Measurements from ENCODE around the gene GPBAR1. TPM values are rescaled to one million over a fixed set of nuclear protein-coding genes. Genes with fewer than 3 reads are reported as not detected.

Gene GPBAR1
- total and polyA plus RNA-seq, 4 donors: 0.42 to 2.7 (median 1.8) TPM

DNA sequence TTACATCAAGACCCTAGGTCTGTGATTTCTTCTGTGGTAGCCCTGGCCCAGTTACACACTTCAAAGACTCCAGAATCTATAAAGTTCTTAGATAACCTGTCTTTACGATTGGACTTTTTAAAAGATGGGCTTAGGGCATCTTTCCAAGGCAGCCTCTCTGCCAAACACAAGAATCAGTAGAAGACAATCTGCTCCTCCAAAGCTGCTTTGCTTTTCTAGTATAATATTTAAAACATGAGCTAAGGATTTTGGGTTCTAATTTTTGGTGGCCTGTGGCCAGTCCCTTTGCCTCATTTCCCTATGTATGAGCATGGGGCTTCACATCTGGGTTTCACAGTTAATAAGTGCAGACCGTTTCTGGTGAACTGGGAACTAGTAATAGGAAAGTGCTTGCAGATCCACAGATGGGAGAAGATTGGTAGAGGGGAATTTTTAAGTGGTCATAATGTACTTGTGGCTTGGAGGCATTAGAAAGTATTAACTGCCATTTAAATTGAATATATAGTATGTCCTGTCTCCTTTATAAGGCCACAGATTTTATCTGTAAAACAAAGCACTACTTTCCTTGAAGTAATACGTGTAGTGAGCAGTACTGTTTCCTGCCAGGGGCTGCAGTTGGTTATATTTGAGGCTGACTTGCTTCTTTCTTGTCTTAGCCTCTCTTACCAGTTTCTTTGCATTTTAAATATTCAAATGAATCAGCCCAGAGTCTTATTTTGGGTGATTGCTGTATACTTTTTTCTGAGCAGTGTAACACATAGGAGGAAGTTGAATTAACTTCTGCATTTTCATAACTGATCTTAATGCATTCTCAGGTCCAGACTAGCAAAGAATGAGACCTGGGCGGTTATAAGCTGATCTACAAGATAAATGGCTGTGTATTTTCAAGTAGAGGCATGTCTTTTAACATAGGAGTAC, 42.3 kb upstream of the GPBAR1 start:
- TF ChIP-seq YY1 (IDR thresholded peaks at IDR 0.05) (no peak), EGR1 (IDR thresholded peaks at IDR 0.05; ENCODE audit: low read depth in 2 of 2) (no peak), NR2F2 (IDR thresholded peaks at IDR 0.05) (no peak), RAD21 (IDR thresholded peaks at IDR 0.05) (no peak), HNF4A (conservative IDR thresholded peaks at IDR 0.05) (no peak), FOXA1 (IDR thresholded peaks at IDR 0.05) (no peak), HNF4G (IDR thresholded peaks at IDR 0.05) (no peak), RXRA (IDR thresholded peaks at IDR 0.05) (no peak), SP1 (IDR thresholded peaks at IDR 0.05) (no peak), FOXA2 (IDR thresholded peaks at IDR 0.05) (no peak)
- peak overlapping the region; percentile 46 to 89 for H3K9ac ChIP-seq (ENCODE audit: low read depth in 1 of 2, low read length in 2 of 2)
- no peak for DNase-seq (ENCODE audit: low spot score)
- H3K27ac ChIP-seq (ENCODE audit: low read depth in 1 of 2, low read length in 2 of 2): peak overlapping the region; percentile 36 to 83
- WGBS: 54% methylated on average over 4 of the region's 4 CpGs
- peaks cover 6 to 34% (median 15%) of the 10 kb centered on the region in 4 donors for H3K4me1 ChIP-seq (ENCODE audit: control insufficient read depth in 4 of 4, insufficient read depth in 4 of 4, low read length in 3 of 4)
- H3K4me3 ChIP-seq (ENCODE audit: low read depth in 1 of 3, low read length in 3 of 3): peak overlapping the region; percentile 74 to 96 (median 89)
- H3K36me3 ChIP-seq (ENCODE audit: control insufficient read depth in 4 of 4, insufficient read depth in 3 of 4, low read depth in 1 of 4, low read length in 3 of 4): no peaks in the 10 kb centered on the region
- no peaks in the 10 kb centered on the region for H3K9me3 ChIP-seq (ENCODE audit: control insufficient read depth in 4 of 4, low read length in 3 of 4)
- H3K27me3 ChIP-seq (ENCODE audit: control insufficient read depth in 4 of 4, insufficient read depth in 4 of 4, low read length in 3 of 4): no peaks in the 10 kb centered on the region

DNA sequence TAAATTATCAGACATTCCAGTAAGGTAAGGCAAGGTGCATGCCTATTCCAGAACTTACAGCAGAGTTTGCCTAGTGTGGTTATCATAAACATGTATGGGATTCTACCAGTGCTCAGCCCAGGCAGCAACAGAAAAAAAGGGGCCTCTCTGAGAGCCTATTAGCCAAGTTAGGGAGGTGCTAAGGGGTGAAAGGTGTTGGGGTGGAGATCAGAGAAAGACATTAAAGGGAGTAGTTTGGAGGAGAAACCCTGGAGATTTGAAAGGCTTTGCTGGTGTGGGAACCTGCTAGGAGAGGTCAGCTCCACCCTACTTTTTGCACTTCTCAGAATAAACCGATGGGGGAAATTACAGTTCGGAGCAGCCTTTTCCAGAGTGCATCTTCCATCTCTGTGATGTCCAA, 40.9 kb upstream of the GPBAR1 start:
- Histone ChIP-seq H3K27ac (ENCODE audit: low read depth in 1 of 2, low read length in 2 of 2) (no peak overlapping the region), H3K36me3 (ENCODE audit: control insufficient read depth in 4 of 4, insufficient read depth in 3 of 4, low read depth in 1 of 4, low read length in 3 of 4) (peaks cover 0 to 2% (median 0%) of the 10 kb centered on the region in 4 donors), H3K4me3 (ENCODE audit: low read depth in 1 of 3, low read length in 3 of 3) (no peak overlapping the region), H3K27me3 (ENCODE audit: control insufficient read depth in 4 of 4, insufficient read depth in 4 of 4, low read length in 3 of 4) (no peaks in the 10 kb centered on the region), H3K9me3 (ENCODE audit: control insufficient read depth in 4 of 4, low read length in 3 of 4) (no peaks in the 10 kb centered on the region), H3K9ac (ENCODE audit: low read depth in 1 of 2, low read length in 2 of 2) (no peak overlapping the region), H3K4me1 (ENCODE audit: control insufficient read depth in 4 of 4, insufficient read depth in 4 of 4, low read length in 3 of 4) (peaks cover 6 to 34% (median 15%) of the 10 kb centered on the region in 4 donors)
- DNase-seq (ENCODE audit: low spot score): no peak
- TF ChIP-seq, protein P1, sequence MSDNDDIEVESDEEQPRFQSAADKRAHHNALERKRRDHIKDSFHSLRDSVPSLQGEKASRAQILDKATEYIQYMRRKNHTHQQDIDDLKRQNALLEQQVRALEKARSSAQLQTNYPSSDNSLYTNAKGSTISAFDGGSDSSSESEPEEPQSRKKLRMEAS (IDR thresholded peaks at IDR 0.05): no peak
- TF ChIP-seq, protein P2, sequence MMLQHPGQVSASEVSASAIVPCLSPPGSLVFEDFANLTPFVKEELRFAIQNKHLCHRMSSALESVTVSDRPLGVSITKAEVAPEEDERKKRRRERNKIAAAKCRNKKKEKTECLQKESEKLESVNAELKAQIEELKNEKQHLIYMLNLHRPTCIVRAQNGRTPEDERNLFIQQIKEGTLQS (IDR thresholded peaks at IDR 0.05): no peak
- TF ChIP-seq NR2F2 (IDR thresholded peaks at IDR 0.05) (no peak), RXRA (IDR thresholded peaks at IDR 0.05) (no peak), GABPA (IDR thresholded peaks at IDR 0.05 in 1 of 2, conservative IDR thresholded peaks at IDR 0.05 in 1 of 2) (no peak), JUND (IDR thresholded peaks at IDR 0.05) (no peak), FOXA1 (IDR thresholded peaks at IDR 0.05) (no peak)
- whole genome bisulfite sequencing: 70% methylated on average over 2 of the region's 2 CpGs

DNA sequence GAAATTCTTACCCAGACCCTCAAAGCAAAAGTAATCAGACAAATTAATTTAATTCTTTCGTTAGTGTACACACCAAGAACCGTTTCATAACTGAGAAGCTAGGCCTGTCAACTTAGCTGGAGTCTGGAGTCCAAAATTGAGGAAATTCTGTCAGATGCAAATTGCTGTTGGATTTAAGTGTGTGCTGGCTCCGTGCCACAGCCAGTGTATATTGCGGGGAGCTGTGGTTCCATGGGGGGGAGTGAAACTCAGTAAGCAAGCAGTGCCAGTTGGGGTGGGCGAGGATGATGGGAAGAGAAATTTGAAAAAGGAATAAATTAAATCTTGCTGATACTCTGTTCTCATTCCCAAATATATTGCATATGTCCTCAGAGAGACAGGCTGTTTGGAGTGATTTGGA, 39.8 kb upstream of the GPBAR1 start:
- no peak overlapping the region for H3K27ac ChIP-seq (ENCODE audit: low read depth in 1 of 2, low read length in 2 of 2)
- TF ChIP-seq HNF4A (conservative IDR thresholded peaks at IDR 0.05) (no peak), NR2F2 (IDR thresholded peaks at IDR 0.05) (no peak), FOXA2 (IDR thresholded peaks at IDR 0.05) (no peak), TAF1 (conservative IDR thresholded peaks at IDR 0.05) (no peak), YY1 (IDR thresholded peaks at IDR 0.05) (no peak), FOXA1 (IDR thresholded peaks at IDR 0.05) (no peak), RAD21 (IDR thresholded peaks at IDR 0.05) (no peak)
- TF ChIP-seq, protein P3, sequence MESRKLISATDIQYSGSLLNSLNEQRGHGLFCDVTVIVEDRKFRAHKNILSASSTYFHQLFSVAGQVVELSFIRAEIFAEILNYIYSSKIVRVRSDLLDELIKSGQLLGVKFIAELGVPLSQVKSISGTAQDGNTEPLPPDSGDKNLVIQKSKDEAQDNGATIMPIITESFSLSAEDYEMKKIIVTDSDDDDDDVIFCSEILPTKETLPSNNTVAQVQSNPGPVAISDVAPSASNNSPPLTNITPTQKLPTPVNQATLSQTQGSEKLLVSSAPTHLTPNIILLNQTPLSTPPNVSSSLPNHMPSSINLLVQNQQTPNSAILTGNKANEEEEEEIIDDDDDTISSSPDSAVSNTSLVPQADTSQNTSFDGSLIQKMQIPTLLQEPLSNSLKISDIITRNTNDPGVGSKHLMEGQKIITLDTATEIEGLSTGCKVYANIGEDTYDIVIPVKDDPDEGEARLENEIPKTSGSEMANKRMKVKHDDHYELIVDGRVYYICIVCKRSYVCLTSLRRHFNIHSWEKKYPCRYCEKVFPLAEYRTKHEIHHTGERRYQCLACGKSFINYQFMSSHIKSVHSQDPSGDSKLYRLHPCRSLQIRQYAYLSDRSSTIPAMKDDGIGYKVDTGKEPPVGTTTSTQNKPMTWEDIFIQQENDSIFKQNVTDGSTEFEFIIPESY (IDR thresholded peaks at IDR 0.05): no peak
- TF ChIP-seq, protein P2 (IDR thresholded peaks at IDR 0.05): no peak
- TF ChIP-seq, protein P4, sequence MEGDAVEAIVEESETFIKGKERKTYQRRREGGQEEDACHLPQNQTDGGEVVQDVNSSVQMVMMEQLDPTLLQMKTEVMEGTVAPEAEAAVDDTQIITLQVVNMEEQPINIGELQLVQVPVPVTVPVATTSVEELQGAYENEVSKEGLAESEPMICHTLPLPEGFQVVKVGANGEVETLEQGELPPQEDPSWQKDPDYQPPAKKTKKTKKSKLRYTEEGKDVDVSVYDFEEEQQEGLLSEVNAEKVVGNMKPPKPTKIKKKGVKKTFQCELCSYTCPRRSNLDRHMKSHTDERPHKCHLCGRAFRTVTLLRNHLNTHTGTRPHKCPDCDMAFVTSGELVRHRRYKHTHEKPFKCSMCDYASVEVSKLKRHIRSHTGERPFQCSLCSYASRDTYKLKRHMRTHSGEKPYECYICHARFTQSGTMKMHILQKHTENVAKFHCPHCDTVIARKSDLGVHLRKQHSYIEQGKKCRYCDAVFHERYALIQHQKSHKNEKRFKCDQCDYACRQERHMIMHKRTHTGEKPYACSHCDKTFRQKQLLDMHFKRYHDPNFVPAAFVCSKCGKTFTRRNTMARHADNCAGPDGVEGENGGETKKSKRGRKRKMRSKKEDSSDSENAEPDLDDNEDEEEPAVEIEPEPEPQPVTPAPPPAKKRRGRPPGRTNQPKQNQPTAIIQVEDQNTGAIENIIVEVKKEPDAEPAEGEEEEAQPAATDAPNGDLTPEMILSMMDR (IDR thresholded peaks at IDR 0.05; ENCODE audit: low read depth, low read length, missing input control): no peak
- peaks cover 0 to 4% (median 0%) of the 10 kb centered on the region in 4 donors for H3K36me3 ChIP-seq (ENCODE audit: control insufficient read depth in 4 of 4, insufficient read depth in 3 of 4, low read depth in 1 of 4, low read length in 3 of 4)
- peaks cover 6 to 32% (median 15%) of the 10 kb centered on the region in 4 donors for H3K4me1 ChIP-seq (ENCODE audit: control insufficient read depth in 4 of 4, insufficient read depth in 4 of 4, low read length in 3 of 4)
- no peak overlapping the region for H3K9ac ChIP-seq (ENCODE audit: low read depth in 1 of 2, low read length in 2 of 2)
- no peaks in the 10 kb centered on the region for H3K27me3 ChIP-seq (ENCODE audit: control insufficient read depth in 4 of 4, insufficient read depth in 4 of 4, low read length in 3 of 4)
- no peak overlapping the region for H3K4me3 ChIP-seq (ENCODE audit: low read depth in 1 of 3, low read length in 3 of 3)
- H3K9me3 ChIP-seq (ENCODE audit: control insufficient read depth in 4 of 4, low read length in 3 of 4): no peaks in the 10 kb centered on the region
- no peak for DNase-seq (ENCODE audit: low spot score)
- 56% methylated on average over 5 of the region's 5 CpGs for WGBS

Measured in liver (tissue), 9 donors.